ENCODE results near the gene ZXDB.
"Not testable (repeated sequence)": the region's sequence is repeated elsewhere in the genome, so short reads cannot be mapped to it uniquely, and the experiment has no call there.

Gene ZXDB

DNA sequence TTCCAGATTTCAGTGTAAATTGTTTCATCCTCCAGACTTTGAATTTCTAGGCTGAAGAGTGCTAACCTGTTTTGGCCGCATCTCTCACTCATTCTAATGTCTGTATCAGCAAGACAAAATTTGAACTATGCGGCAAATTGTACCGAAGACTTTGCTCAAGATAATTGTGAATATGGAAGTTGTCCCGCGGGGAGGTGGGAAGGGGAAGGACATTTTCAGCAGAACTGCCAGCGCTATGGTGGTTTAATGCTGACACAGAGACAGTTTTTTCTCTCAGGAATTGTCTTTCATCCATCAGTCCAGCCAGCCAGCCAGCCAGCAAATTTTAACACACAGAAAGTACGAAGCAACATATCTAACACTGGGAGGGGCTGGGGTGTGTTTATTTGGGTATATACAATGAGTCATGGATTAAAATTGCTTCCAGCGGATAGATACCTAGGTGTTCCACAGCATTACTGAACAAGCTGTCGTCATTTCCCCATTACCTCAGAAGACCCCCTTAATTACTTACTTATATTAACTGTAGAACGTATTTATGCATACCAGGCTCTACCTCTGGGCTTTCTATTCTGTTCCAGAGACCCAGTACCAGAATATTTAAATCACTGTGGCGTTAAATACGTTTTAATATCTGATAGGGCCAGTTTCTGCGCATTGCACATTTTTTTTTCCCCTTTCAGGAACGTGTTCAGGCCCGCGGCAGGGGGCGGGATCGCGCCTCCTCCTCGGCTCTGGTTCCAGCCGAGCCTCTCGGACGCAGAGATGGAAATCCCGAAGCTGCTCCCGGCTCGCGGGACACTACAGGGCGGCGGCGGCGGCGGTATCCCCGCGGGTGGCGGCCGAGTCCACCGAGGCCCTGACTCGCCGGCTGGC is at the start of gene ZXDB:
ZXDB (plus strand) TSS at position 728 of the 876 bp plus-strand sequence; CDS start at position 766, 38 bp downstream.
- not testable (repeated sequence) for DNase-seq

- DNase-seq = no peak
Observed at GRCh38 chrX:57565198-57565597, 26.6 kb upstream of the ZXDB start.

- DNase-seq = no peak
Observed at GRCh38 chrX:57573754-57574153, 18.1 kb upstream of the ZXDB start.

DNA sequence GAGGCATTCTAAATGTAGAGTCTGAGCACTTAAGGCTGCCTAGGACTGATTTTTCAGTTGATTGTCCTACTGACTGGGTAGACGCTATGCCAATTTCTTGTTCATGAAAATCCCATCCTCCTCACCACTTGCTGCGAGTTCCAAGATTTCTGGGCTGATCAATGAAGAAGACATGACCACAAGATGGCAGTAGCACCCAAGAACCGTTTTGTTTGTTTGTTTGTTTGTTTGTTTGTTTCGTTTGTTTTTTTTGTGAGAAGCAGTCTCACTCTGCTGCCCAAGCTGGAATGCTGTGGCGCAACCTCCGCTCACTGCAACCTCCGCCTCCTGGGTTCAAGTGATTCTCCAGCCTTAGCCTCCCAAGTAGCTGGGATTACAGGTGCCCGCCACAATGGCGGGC is 8.9 kb upstream of the ZXDB start:
- DNase-seq = not testable (repeated sequence)

DNA sequence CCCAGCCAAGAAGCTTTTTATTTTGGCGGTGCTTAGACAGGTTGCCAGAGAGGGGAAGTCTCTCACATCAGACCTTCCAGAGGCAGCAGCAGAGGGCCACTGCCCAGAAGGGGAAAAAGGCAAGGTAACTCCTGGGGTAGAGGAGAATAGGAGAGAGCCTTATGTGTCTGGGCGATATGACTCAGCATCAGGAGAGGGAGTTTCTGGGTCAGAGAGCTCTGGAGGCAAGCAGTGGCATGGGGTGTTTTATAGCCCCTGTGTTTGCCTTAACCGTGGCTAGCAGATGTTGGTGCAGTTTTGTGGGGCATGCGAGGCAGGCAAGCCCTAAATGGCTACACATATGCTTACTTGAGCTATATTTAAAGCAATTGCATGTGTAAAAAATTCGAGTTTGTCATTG is 8.3 kb upstream of the ZXDB start:
- no peak for DNase-seq

DNA sequence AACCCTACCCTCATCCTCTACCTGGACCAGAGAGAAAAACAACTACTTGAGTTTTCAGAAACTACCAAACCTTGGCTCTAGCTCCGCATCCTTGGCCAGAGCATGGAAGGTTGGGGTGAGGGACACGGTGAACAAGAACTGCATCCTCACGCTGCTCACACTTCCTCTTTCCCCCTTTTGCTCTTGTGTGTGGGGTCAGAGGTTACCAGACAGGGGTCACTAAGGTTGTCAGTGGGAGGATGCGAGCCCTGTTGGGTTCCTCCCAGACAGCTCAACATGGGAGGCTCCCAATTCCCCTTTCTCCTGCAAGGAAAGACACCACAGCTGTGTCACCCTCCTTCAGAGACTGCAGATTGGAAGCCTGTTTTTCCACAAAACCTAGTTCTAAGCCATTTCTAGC is 5.5 kb upstream of the ZXDB start:
- DNase-seq = no peak

GRCh38 chrX:57587062-57587461 is 4.7 kb upstream of the ZXDB start:
- no peak for DNase-seq

GRCh38 chrX:57587607-57588006 is 4.2 kb upstream of the ZXDB start:
- DNase-seq = no peak

DNA sequence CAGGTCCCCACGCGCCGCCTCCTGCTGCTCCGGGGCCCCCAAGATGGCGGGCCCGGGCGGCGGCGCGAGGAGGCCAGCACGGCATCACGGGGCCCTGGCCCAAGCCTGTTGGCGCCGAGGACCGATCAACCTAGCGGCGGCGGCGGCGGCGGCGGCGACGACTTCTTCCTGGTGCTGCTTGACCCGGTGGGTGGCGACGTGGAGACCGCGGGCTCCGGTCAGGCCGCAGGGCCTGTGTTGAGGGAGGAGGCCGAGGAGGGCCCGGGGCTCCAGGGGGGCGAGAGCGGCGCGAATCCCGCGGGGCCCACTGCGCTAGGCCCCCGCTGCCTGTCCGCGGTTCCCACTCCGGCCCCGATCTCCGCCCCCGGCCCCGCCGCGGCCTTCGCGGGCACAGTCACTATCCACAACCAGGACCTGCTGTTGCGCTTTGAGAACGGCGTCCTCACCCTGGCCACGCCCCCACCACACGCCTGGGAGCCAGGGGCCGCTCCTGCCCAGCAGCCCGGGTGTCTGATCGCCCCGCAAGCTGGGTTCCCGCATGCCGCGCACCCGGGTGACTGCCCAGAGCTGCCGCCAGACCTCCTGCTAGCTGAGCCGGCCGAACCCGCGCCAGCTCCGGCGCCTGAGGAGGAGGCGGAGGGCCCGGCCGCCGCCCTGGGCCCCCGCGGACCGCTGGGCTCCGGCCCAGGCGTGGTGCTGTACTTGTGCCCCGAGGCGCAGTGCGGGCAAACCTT is 516 bp downstream of the ZXDB start:
- not testable (repeated sequence) for DNase-seq

DNA sequence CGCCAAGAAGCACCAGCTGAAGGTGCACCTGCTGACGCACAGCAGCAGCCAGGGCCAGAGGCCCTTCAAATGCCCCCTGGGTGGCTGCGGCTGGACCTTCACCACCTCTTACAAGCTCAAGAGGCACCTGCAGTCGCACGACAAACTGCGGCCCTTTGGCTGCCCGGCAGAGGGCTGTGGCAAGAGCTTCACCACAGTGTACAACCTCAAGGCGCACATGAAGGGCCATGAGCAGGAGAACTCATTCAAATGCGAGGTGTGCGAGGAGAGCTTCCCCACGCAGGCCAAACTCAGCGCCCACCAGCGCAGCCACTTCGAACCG is 1.0 kb downstream of the ZXDB start:
- peak; percentile 5 for DNase-seq

- DNase-seq = no peak
Observed at GRCh38 chrX:57595381-57595811, 3.6 kb downstream of the ZXDB start.

DNA sequence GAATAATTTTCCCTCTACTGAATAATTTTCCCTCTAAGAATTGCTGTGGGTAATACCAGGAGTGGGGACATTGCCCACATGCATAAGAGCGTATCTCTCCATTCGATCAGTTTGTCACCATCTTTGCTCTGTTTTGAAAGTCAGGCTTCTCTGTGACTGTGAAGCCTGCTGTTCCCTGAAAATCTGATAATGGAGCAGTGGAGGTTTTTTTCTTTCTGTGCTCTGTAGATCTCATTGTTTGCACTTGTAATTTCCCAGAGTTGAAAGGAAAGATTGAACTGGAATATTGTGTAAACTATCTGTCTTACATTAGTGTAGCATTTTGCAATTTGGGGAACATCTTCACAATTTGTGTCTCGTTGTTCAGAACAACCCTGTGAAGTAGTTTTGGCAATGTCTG is 4.3 kb downstream of the ZXDB start:
- no peak for DNase-seq

- DNase-seq = no peak
Observed at GRCh38 chrX:57596516-57596915, 4.7 kb downstream of the ZXDB start.

DNA sequence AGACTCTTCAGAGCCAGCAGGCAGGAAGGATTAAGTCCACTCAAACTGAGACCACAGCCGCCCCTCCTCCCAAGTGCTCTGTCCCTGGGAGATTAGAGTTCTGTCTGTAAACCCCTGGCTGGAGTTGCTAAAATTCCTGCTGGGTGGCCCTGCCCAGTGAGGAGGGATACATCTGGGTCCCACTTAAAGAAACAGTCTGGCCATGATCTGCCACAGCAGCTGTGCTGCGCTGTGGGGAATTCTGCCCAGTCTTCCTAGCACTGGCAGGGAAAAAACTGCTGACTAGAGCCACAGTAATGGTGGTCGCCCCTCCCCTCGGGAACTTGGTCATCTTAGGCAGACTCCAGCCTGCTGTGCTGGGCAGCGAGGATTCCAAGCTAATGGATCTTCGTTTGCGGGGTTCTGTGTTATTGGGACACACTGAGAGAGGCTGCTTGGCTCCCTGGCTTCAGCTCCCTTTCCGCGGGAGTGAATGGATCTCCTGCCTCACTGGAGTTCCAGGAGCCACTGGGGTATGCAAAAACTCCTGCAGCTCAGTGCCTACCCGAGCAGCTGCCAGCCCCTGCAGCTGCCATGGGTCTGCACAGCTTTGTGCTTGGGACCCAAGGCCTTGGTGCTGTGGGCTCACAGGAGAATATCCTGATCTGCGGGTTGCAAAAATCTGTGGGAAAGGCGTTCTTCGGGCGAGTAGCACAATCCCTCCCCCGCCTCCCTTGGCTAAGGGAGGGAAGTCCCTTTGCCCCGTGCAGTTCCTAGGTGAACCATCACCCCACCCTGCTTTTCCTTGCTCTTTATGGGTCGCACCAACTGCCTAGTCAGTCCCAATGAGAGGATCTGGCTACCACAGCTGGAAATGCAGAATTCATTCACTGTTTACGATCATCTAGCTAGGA is 15.7 kb downstream of the ZXDB start:
- no peak for DNase-seq

DNA sequence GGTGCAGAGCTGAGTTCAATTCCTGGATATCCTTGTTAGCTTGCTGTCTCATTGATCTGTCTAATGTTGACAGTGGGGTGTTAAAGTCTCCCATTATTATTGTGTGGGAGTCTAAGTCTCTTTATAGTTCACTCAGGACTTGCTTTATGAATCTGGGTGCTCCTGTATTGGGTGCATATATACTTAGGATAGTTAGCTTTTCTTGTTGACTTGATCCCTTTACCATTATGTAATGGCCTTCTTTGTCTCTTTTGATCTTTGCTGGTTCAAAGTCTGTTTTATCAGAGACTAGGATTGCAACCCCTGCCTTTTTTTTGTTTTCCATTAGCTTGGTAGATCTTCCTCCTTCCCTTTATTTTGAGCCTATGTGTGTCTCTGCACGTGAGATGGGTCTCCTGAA is 21.5 kb downstream of the ZXDB start:
- not testable (repeated sequence) for DNase-seq

- DNase-seq = not testable (repeated sequence)
Observed at GRCh38 chrX:57629438-57629837, 37.6 kb downstream of the ZXDB start.

DNA sequence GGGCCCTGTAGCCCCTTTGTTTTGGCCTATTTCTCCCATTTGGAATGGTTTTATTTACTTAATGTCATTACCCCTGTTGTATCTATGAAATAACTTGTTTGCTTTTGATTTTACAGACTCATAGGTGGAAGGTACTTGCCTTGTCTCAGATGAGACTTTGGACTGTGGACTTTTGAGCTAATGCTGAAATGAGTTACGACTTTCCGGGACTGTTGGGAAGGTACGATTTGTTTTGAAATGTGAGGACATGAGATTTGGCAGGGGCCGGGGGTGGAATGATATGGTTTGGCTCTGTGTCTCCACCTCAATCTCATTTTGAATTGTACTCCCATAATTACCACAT is 48.8 kb downstream of the ZXDB start:
- DNase-seq = no peak

- DNase-seq = no peak
Observed at GRCh38 chrX:57641338-57641737, 49.5 kb downstream of the ZXDB start.

GRCh38 chrX:57643698-57644097 is 51.9 kb downstream of the ZXDB start:
- no peak for DNase-seq

DNA sequence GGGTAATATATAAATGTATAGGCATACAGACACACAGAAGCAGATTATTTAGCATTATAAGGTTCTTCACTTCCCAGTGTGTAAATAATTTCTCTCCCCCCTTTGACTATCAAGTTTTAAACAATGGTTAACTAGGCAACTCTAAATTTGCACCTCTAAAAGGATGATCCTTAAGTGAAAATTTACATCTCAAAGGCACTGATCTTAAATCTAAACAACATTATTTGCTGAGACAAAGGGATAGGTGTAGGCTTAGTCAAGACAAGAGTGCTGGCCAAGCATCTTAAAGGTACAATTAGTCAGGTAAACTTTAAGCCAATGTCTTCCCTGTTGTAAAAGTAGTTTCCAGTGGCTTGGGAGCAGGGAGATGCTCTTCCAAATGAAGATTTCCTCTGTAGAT is 55.2 kb downstream of the ZXDB start:
- DNase-seq = no peak

Measured in midbrain (tissue), 1 donor.